Measurements from ENCODE around the gene CEP83. TPM values are rescaled to one million over a fixed set of nuclear protein-coding genes. Genes with fewer than 3 reads are reported as not detected.
A peak's percentile ranks its signal among the peaks of the same experiment; 100 is the strongest.

The CEP83 gene
- total and polyA plus RNA-seq, 9 of the 15 experiments (the other 6 are each of a cell fraction or from before 2014, with no cell fraction given) = 5.3 to 40.5 (median 31.3) TPM

- TF ChIP-seq, protein P1, sequence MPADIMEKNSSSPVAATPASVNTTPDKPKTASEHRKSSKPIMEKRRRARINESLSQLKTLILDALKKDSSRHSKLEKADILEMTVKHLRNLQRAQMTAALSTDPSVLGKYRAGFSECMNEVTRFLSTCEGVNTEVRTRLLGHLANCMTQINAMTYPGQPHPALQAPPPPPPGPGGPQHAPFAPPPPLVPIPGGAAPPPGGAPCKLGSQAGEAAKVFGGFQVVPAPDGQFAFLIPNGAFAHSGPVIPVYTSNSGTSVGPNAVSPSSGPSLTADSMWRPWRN (IDR thresholded peaks at IDR 0.05; ENCODE audit: low read depth) = no peak
- TF ChIP-seq STAT5B (CRISPR knock-in tag; IDR thresholded peaks at IDR 0.05) = no peak
- TF ChIP-seq TFAP4 (CRISPR knock-in tag; IDR thresholded peaks at IDR 0.05; ENCODE audit: borderline replicate concordance) = peak; percentile 29; the same call in 1 of the 2 replicates
- no peak for TF ChIP-seq HMG20B (CRISPR knock-in tag; IDR thresholded peaks at IDR 0.05)
- no peak for TF ChIP-seq KLF6 (CRISPR knock-in tag; IDR thresholded peaks at IDR 0.05; ENCODE audit: borderline replicate concordance)
- TF ChIP-seq, protein P2, sequence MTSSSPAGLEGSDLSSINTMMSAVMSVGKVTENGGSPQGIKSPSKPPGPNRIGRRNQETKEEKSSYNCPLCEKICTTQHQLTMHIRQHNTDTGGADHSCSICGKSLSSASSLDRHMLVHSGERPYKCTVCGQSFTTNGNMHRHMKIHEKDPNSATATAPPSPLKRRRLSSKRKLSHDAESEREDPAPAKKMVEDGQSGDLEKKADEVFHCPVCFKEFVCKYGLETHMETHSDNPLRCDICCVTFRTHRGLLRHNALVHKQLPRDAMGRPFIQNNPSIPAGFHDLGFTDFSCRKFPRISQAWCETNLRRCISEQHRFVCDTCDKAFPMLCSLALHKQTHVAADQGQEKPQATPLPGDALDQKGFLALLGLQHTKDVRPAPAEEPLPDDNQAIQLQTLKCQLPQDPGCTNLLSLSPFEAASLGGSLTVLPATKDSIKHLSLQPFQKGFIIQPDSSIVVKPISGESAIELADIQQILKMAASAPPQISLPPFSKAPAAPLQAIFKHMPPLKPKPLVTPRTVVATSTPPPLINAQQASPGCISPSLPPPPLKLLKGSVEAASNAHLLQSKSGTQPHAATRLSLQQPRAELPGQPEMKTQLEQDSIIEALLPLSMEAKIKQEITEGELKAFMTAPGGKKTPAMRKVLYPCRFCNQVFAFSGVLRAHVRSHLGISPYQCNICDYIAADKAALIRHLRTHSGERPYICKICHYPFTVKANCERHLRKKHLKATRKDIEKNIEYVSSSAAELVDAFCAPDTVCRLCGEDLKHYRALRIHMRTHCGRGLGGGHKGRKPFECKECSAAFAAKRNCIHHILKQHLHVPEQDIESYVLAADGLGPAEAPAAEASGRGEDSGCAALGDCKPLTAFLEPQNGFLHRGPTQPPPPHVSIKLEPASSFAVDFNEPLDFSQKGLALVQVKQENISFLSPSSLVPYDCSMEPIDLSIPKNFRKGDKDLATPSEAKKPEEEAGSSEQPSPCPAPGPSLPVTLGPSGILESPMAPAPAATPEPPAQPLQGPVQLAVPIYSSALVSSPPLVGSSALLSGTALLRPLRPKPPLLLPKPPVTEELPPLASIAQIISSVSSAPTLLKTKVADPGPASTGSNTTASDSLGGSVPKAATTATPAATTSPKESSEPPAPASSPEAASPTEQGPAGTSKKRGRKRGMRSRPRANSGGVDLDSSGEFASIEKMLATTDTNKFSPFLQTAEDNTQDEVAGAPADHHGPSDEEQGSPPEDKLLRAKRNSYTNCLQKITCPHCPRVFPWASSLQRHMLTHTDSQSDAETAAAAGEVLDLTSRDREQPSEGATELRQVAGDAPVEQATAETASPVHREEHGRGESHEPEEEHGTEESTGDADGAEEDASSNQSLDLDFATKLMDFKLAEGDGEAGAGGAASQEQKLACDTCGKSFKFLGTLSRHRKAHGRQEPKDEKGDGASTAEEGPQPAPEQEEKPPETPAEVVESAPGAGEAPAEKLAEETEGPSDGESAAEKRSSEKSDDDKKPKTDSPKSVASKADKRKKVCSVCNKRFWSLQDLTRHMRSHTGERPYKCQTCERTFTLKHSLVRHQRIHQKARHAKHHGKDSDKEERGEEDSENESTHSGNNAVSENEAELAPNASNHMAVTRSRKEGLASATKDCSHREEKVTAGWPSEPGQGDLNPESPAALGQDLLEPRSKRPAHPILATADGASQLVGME (CRISPR knock-in tag; IDR thresholded peaks at IDR 0.05) = no peak
- TF ChIP-seq COPS2 (conservative IDR thresholded peaks at IDR 0.05) = no peak
- no peak for TF ChIP-seq ZNF507 (tag; conservative IDR thresholded peaks at IDR 0.05)
- no peak for TF ChIP-seq HDAC8 (tag; IDR thresholded peaks at IDR 0.05)
- TF ChIP-seq NCOA2 (IDR thresholded peaks at IDR 0.05; ENCODE audit: partially characterized antibody in 2 of 2) = no peak
- no peak for TF ChIP-seq PURB (CRISPR knock-in tag; IDR thresholded peaks at IDR 0.05; ENCODE audit: low read depth)
- TF ChIP-seq HOMEZ (CRISPR knock-in tag; IDR thresholded peaks at IDR 0.05) = no peak
- TF ChIP-seq, protein P3, sequence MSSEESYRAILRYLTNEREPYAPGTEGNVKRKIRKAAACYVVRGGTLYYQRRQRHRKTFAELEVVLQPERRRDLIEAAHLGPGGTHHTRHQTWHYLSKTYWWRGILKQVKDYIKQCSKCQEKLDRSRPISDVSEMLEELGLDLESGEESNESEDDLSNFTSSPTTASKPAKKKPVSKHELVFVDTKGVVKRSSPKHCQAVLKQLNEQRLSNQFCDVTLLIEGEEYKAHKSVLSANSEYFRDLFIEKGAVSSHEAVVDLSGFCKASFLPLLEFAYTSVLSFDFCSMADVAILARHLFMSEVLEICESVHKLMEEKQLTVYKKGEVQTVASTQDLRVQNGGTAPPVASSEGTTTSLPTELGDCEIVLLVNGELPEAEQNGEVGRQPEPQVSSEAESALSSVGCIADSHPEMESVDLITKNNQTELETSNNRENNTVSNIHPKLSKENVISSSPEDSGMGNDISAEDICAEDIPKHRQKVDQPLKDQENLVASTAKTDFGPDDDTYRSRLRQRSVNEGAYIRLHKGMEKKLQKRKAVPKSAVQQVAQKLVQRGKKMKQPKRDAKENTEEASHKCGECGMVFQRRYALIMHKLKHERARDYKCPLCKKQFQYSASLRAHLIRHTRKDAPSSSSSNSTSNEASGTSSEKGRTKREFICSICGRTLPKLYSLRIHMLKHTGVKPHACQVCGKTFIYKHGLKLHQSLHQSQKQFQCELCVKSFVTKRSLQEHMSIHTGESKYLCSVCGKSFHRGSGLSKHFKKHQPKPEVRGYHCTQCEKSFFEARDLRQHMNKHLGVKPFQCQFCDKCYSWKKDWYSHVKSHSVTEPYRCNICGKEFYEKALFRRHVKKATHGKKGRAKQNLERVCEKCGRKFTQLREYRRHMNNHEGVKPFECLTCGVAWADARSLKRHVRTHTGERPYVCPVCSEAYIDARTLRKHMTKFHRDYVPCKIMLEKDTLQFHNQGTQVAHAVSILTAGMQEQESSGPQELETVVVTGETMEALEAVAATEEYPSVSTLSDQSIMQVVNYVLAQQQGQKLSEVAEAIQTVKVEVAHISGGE (CRISPR knock-in tag; IDR thresholded peaks at IDR 0.05) = no peak
- no peak for TF ChIP-seq IFI16 (CRISPR knock-in tag; IDR thresholded peaks at IDR 0.05)
These were observed 197.2 kb downstream of the CEP83 start (continued) for GRCh38 chr12:94262228-94263010.

Data from K562 (cell line).